Right lobe of liver (tissue), 6 donors: Measurements from ENCODE around the gene MAP2K6. TPM values are rescaled to one million over a fixed set of nuclear protein-coding genes. Genes with fewer than 3 reads are reported as not detected.

Experiments used
- ATAC-seq, 4 donors: fragments of 200-7000 bp; cut with Tn5 transposase; one replicate each; pipeline ENCODE4 v1.9.1; 2020; ENCODE audit warnings: mild to moderate bottlenecking in 4 of 4, moderate library complexity in 4 of 4
- DNase-seq, 3 donors: peaks; one replicate each; pipeline ENCODE4 v3.0.0-alpha.2; 2020
- H3K27ac ChIP-seq, 3 donors: fragments of 200-600 bp; one replicate each; pipeline ENCODE4 v1.8.0; 2022
- H3K27me3 ChIP-seq, 2 donors: fragments of 200-600 bp; one replicate each; pipeline ENCODE4 v1.8.0; 2022
- H3K36me3 ChIP-seq, 4 donors: fragments of 200-600 bp; sonication (generic) in 1 of 4; one replicate each; pipeline versions ENCODE4 v1.5.1 to v1.8.0; 2017 to 2022; ENCODE audit warnings: control low read depth in 1 of 4
- H3K4me1 ChIP-seq, 4 donors: fragments of 200-600 bp; sonication (generic) in 1 of 4; one replicate each; pipeline versions ENCODE4 v1.5.1 to v1.8.0; 2017 to 2022; ENCODE audit warnings: control low read depth in 1 of 4
- H3K4me3 ChIP-seq, 3 donors: fragments of 200-600 bp; one replicate each; pipeline ENCODE4 v1.8.0; 2022
- H3K9me3 ChIP-seq, 4 donors: fragments of 200-600 bp; sonication (generic) in 1 of 4; one replicate each; pipeline versions ENCODE4 v1.5.1 to v1.8.0; 2017 to 2022; ENCODE audit warnings: control low read depth in 1 of 4
- POLR2A ChIP-seq: fragments of 450-650 bp; IDR thresholded peaks from one replicate; pipeline ENCODE4 v1.6.1; 2017; ENCODE audit warnings: antibody characterized with exemption, mild to moderate bottlenecking
- WGBS: methylation state at CpG from one replicate; pipeline ENCODE4 v1.1.6; 2018; ENCODE audit warnings: low coverage, low lambda C conversion rate; ENCODE audit not compliant: insufficient coverage; ENCODE audit errors: missing lambda C conversion rate; 5-methylcytosine and 5-hydroxymethylcytosine counted together
- intact Hi-C, 2 donors: fragments of 100-400 bp; cut with DNase I; formaldehyde crosslinking; loops; one replicate each; pipeline versions ENCODE4 v1.11.2 to v1.14.1; 2022
- total RNA-seq, 6 experiments: library from RNA; depleted of rRNA in 2 of 6; stranded (reverse); fragments of >200 nt in 2 of 6; fragmentation: NEBNext Ultra II Directional in 3 of 6; extraction: Animal tissue kit (Norgen Biotek cat#: 25700) in 3 of 6; gene quantifications; one replicate each; pipeline versions ENCODE4 v1.1.0 to v1.2.4, GENCODE V29; 2016 to 2023
- TF ChIP-seq, protein P1 (sequence below), 4 donors: fragments of 200-600 bp in 3 of 4; fragments of 450-650 bp in 1 of 4; IDR thresholded peaks; one replicate each; pipeline versions ENCODE4 v1.5.1 to v1.8.0; 2016 to 2022; ENCODE audit warnings: antibody characterized with exemption in 4 of 4, mild to moderate bottlenecking in 2 of 4
- donor health status: DM: no; HTN: yes; CAD: no.
- donor health status: DM: no; HTN: no; CAD: no.
- donor health status: DM: no; HTN: no; CAD: no.
- donor health status: DM: no; HTN: yes; CAD: no.
- donor health status: DM: no; HTN: yes; CAD: no.

The MAP2K6 gene
- total RNA-seq, 6 experiments from 2014 or later: 1.8 to 3.6 (median 2.3) TPM

DNA sequence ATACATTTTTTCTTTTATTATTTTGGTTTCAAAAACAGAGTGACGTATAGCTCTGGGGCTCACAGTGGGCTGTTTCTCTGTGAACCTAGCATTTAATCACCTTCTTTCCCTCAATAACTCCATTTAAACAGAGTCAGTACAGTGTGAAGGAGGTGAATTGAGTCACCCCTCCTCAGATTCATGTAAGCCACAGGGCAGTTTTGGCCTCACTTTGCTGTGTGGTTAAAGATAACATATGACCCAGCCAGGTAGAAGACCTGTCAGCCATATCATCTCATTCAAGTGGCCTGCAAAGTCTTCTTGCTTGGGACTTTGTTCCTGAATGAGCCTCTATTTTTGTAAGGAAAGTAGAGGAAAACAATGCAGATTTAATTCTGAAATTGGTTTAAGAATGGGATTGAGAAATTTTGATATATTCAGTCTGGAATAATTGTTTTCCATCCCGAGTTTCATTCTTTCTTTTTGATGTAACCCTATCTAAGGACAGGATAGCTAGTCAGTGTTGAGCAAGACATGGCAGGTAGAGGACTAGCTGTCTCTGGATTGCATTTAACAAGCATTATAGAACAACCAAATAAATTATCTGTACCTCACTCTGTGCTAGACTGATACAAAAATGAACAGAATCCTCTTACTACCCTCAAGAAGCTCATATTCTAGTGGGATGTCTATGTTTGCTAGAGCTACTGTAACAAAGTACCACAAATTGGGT, 13.1 kb downstream of the MAP2K6 start:
- Histone ChIP-seq H3K9me3 (no peaks in the 10 kb centered on the region), H3K36me3 (no peaks in the 10 kb centered on the region), H3K4me1 (peaks cover 0 to 2% (median 0%) of the 10 kb centered on the region in 4 donors), H3K27me3 (no peaks in the 10 kb centered on the region), H3K4me3 (no peak overlapping the region), H3K27ac (no peak overlapping the region)
- DNase-seq: no peak
- 82% methylated on average over 2 of the region's 2 CpGs for WGBS
- no peak for ATAC-seq
- no peak for TF ChIP-seq POLR2A
- TF ChIP-seq, protein P1, sequence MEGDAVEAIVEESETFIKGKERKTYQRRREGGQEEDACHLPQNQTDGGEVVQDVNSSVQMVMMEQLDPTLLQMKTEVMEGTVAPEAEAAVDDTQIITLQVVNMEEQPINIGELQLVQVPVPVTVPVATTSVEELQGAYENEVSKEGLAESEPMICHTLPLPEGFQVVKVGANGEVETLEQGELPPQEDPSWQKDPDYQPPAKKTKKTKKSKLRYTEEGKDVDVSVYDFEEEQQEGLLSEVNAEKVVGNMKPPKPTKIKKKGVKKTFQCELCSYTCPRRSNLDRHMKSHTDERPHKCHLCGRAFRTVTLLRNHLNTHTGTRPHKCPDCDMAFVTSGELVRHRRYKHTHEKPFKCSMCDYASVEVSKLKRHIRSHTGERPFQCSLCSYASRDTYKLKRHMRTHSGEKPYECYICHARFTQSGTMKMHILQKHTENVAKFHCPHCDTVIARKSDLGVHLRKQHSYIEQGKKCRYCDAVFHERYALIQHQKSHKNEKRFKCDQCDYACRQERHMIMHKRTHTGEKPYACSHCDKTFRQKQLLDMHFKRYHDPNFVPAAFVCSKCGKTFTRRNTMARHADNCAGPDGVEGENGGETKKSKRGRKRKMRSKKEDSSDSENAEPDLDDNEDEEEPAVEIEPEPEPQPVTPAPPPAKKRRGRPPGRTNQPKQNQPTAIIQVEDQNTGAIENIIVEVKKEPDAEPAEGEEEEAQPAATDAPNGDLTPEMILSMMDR (IDR thresholded peaks at IDR 0.05): no peak
- intact Hi-C loops: no loop called here

DNA sequence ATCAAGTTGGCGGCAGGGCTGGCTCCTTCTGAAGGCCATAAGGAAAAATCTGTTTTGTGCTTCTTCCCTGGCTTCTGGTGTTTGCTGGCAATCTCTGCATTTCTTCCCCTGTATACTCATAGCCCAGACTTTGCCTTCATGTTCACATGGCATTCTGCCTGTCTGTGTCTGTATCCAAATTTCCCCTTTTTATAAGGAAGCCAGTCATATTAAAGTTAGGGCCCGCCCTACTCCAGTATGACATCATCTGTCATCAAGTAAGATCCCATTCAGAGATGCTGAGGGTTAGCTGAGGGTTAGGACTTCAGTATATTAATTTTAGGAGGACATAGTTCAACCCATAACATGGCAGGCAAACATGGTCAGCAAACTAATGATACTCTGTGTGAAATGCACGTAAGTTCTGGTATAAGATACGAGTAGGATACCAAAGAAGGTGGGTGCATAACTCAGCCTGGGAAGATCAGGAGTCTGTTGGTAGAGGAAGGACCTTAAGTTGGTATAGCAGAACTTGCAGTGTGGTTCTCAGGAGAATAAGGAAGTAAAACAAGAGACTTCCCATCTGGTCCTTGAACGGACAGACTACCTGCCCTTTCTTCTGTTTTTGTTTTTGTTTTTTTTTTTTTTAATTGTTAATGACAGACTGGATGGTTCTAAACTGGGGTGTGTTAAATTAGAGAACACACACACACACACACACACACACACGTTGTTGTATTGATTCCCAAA, 13.9 kb downstream of the MAP2K6 start:
- no peak for DNase-seq
- peak in 2 of 4 donors; percentile 46 to 49 for ATAC-seq

DNA sequence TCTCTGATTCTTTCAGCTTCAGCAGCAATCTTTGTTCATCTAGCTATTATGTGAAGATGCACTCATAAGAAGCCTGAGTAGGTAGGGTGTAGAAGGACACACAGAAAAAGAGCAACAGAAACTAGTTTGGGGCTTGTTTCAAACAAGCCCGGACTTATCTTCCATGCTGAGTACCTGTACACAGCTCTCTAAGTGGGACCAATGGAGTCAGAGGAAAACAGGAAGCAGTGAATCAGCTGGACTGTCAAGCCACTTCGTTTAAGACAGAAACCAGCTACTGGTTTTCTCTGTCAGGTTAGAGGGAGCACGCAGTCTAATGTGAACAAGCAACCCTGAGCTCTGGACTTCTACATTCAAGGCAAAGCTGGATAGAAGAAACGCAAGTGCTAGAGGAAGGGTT, 16.0 kb downstream of the MAP2K6 start:
- TF ChIP-seq, protein P1 (IDR thresholded peaks at IDR 0.05): no peak
- no peak for TF ChIP-seq POLR2A
- intact Hi-C loops: no loop called here

More for the DNA sequence above, 13.9 kb downstream of the MAP2K6 start:
- no peaks in the 10 kb centered on the region for H3K9me3 ChIP-seq
- intact Hi-C loops: no loop called here
- no peak overlapping the region for H3K4me3 ChIP-seq
- TF ChIP-seq POLR2A: no peak
- TF ChIP-seq, protein P1 (IDR thresholded peaks at IDR 0.05): no peak
- H3K4me1 ChIP-seq: peaks cover 0 to 2% (median 0%) of the 10 kb centered on the region in 4 donors
- WGBS: 48% methylated on average over 5 of the region's 6 CpGs
- no peak overlapping the region for H3K27ac ChIP-seq
- no peaks in the 10 kb centered on the region for H3K27me3 ChIP-seq
- no peaks in the 10 kb centered on the region for H3K36me3 ChIP-seq

DNA sequence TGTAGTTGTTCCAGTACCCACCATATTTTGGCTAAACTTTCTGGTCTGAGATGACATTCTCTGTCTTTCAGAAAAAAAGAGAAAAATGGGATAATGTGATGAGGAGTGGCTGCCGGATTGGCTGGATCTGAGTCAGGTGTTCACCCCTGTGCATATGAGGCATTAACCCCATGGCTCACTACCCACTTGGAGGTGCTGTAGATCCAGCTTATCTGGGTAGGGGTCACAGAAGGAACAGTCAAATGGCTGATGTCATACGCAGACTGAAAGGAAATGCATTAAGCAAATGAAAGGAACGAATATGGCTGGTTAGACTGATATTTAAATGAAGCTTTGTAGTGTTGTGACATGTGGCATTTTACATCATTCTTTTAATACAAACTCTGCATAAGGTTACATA, 17.3 kb downstream of the MAP2K6 start:
- WGBS: 91% methylated on average over 3 of the region's 3 CpGs
- no peak overlapping the region for H3K4me3 ChIP-seq
- no peak for DNase-seq

More for the DNA sequence above, 16.0 kb downstream of the MAP2K6 start:
- Histone ChIP-seq H3K27ac (no peak overlapping the region), H3K27me3 (no peaks in the 10 kb centered on the region), H3K4me1 (peaks cover 0 to 2% (median 0%) of the 10 kb centered on the region in 4 donors), H3K9me3 (no peaks in the 10 kb centered on the region), H3K4me3 (no peak overlapping the region), H3K36me3 (no peaks in the 10 kb centered on the region)
- peak in 2 of 4 donors; percentile 40 to 64 for ATAC-seq
- no peak for DNase-seq
- WGBS: 21% methylated on average over 4 of the region's 4 CpGs

More for the DNA sequence above, 17.3 kb downstream of the MAP2K6 start:
- H3K27ac ChIP-seq: no peak overlapping the region
- no peaks in the 10 kb centered on the region for H3K9me3 ChIP-seq
- TF ChIP-seq, protein P1 (IDR thresholded peaks at IDR 0.05): no peak
- TF ChIP-seq POLR2A: no peak
- intact Hi-C loops: no loop called here
- H3K36me3 ChIP-seq: no peaks in the 10 kb centered on the region
- H3K4me1 ChIP-seq: peaks cover 0 to 2% (median 0%) of the 10 kb centered on the region in 4 donors
- no peak for ATAC-seq
- H3K27me3 ChIP-seq: no peaks in the 10 kb centered on the region
